NCI-H2227 treated with DMSO at 0.1 percent for 48 hours (cell line): ENCODE data around the gene PLPPR3.
A peak's percentile ranks its signal among the peaks of the same experiment; 100 is the strongest.

Experiments used
- DNase-seq: peaks from one replicate; lab custom pipeline; 2025; lab: John Stamatoyannopoulos, UW

The PLPPR3 gene

DNA sequence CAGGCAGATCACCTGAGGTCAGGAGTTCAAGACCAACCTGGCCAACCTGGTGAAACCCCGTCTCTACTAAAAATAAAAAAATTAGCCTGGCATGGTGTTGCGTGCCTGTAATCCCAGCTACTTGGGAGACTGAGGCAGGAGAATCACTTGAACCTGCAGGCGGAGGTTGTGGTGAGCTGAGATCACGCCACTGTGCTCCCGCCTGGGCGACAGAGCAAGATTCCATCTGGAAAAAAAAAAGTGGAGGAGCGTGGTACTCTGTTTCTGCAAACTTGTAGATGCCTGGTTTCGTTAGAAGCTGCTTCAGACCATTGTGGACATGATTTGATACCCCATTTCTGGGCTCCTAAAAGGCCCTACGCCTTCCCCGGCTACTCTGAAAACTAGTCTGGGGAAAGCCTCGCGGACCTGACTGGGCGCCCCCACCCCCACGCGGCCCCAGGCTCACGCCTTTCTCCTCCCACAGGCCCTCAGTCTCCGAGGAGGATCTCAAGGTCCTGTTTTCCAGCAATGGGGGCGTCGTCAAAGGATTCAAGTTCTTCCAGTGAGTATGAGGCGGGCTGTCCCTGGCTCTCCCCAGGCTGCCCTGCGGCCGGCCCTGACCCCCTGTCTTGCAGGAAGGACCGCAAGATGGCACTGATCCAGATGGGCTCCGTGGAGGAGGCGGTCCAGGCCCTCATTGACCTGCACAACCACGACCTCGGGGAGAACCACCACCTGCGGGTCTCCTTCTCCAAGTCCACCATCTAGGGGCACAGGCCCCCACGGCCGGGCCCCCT, 11.5 kb downstream of the PLPPR3 start:
- DNase-seq, result no peak

GRCh38 chr19:808423-808775, 13.4 kb downstream of the PLPPR3 start:
- no peak for DNase-seq

GRCh38 chr19:807627-808422, 13.9 kb downstream of the PLPPR3 start:
- DNase-seq, result no peak

DNA sequence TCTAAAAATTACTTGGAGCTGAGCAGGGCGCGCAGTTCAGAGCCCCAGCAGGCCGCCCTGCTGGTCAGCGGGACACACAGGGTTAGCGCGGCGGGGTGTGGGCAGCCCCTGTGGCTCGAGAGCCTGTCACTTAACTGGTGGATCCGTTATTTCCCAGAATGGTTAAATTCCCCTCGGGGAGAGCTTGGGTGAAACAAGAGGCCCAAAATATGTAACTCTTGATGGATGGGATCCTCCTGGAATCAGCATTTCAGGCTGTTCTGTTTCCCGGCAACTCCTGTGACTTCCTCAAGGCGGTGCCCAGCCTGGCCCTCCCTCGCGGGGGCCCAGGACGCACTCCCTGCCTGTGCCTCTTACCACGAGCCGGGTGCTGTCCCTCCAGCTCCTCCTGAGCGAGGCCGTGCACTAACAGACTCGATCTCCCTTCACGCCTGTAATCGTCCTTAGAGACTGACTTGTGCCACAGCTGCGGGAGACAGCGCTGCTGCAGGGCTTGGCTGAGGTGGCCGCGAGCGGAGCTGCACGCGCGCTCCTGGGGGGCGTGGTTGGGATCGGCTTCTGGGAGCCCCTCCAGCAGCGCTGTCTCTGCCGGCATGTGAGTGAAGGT, 14.8 kb downstream of the PLPPR3 start:
- no peak for DNase-seq

- DNase-seq, result no peak
Measured at GRCh38 chr19:805600-806550, 15.9 kb downstream of the PLPPR3 start.

GRCh38 chr19:805166-805551, 16.6 kb downstream of the PLPPR3 start:
- no peak for DNase-seq

GRCh38 chr19:804419-805165, 17.2 kb downstream of the PLPPR3 start:
- DNase-seq, result no peak

- no peak for DNase-seq
Measured at GRCh38 chr19:803686-804418, 17.9 kb downstream of the PLPPR3 start.

DNA sequence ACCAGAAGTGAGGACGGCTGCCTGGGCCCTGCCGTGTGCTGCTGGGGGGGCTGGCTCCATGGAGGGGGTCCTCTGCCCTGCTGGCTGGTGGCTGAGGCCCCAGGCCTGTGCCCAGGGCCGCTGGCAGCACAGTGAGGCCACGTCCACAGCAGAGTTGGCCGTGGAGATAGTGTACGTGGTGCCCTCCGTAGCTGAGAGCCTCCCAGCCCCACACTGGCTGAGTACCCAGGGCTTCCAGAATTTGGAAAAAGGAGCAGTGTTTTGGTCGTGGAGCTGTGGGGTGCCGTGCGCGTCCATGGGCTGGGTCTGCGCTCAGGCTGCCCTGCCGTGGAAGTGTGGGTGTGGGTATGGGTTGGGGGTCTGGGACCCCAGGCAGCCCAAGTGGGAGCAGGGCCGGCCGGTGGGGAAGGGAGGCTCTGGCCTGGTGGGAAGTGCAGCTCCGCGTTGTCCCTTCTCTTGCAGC, 18.6 kb downstream of the PLPPR3 start:
- DNase-seq, result no peak

DNA sequence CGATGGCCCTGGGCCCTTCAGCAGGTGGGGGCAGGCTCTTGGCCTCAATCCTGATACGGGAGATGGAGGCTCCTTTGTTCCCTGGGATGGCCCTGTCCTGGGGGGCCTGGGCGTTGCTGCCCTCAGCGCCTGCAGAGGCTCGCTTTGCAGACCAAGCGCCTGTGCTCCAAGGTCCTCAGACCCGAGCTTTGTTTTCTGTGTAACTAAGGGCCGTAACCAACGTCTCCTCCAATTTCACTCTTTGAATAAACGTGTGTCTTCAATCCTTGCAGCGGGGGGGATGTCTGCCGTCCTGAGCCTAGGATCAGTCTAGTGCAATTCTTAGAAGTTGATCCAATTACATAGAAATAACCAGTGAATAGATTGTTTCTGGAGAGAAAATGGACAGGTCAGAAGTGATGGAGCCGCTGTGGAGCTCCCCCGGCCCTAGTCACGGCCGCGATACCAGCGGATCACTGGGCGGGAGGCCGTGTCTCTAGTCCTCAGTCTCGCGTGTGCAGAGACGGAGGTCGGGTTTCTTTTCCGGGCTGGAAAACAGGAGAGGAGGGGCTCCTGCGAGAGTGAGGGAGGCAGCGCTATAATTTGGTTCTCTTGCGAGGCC, 19.2 kb downstream of the PLPPR3 start:
- DNase-seq, result peak; percentile 38

- DNase-seq, result no peak
Measured at GRCh38 chr19:801861-802497, 19.8 kb downstream of the PLPPR3 start.

DNA sequence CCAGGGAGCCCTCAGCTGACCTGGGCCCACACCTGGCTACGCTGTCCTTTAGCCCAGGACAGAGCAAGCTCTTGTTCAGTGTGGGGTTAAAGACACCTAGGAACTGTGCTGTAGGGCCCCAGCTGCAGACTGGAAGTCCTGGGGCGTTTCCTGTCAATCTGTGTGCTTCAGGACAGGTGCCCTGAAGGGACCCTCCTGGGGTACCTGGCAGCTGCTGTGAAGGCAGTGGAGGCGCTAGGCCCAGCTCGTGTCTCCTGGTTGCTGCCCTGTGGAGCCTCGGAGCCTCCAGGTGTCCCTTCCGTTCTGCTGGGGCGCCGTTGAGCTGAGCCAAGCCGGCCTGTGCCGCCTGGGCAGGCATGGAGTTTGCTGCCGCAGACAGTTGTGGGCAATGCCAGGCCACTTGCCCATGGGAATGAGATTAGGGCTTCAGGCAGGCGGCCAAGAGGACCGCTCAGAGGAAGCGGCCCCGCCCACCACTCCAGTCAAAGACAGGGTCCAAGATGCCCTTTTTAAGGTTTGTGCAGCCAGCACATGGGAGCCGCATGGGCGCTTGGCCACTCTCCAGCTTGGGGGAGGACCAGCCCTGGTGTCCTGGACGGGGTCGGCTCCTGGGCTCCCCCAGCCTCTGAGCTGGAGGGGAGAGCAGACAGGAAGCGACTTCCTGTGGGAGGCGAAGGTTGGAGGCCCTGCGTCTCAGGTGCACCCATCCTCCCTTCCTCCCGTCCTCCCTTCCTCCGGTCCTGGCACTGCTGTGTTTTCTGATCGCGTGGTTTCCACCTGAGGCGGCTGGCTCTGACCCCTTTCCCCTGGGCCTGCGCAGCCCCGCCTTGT, 20.5 kb downstream of the PLPPR3 start:
- no peak for DNase-seq

DNA sequence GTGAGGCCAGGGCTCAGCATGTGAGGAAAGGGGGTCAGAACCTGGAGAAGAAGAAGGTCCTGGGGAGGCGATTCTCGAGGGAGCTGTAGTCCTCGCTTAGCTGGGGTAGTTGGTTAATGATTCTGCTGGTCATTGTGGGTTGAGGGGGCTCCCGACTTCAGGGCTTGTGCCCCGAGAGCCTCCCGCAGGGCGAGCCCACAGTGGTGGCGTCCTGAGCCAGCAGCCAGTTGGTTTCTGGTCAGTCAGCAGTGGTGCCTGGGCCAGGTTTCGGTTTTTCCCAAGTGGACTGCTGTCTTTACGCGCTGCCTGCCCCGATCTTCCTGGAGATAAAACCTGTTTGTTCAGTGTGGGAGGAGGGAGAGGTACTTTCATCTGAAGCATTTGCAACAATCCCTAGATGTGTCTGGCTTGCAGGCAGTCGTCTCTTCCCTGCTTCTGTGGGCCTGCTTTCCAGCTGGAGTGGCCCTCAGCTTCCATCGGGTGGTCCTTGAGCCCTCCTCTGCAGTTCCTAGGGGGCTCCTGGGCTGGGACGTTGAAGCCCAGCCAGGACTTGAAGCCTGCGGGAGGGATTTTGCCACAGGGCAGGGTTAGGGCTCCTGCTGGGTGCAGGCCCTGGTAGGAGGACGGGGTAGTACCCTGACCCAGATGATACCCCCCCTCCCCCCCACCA, 21.3 kb downstream of the PLPPR3 start:
- DNase-seq, result no peak

GRCh38 chr19:799076-799881, 22.5 kb downstream of the PLPPR3 start:
- DNase-seq, result no peak

- DNase-seq, result no peak
Measured at GRCh38 chr19:798415-799075, 23.2 kb downstream of the PLPPR3 start.
